ENCODE results near the gene ABLIM3. TPM values are rescaled to one million over a fixed set of nuclear protein-coding genes. Genes with fewer than 3 reads are reported as not detected.
A peak's percentile ranks its signal among the peaks of the same experiment; 100 is the strongest.

Gene ABLIM3
- total and polyA plus RNA-seq, 2 of the 8 experiments (the other 6 are each of a cell fraction or from before 2014, with no cell fraction given) = 0.36 to 0.56 TPM

DNA sequence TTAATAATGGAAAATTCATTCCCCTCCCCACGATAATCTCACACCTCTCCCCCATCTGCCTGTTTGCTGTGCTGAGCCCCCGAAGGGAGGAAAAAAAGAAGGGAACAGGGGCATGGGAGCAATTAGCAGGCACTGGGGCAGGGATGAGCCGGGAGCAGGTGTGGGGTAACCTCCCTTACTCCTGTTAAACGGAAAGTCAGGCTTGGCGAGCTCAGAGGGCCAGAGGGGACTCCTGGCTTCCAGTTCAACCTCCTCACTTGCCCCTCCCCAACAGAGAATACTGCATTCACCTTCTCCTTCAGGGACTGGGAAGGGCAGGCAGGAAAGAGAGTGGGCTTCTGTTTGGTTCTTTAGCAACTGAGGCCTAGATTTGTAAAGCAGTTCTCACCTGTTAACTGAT, 131.9 kb downstream of the ABLIM3 start:
- Histone ChIP-seq H3K36me3 (ENCODE audit: control insufficient read depth in 2 of 4, insufficient read depth in 4 of 4, low read length in 3 of 4) (no peaks in the 10 kb centered on the region), H3K27ac (ENCODE audit: low read depth, low read length) (no peak overlapping the region)
- no peak for TF ChIP-seq ZNF274 (IDR thresholded peaks at IDR 0.05; ENCODE audit: borderline replicate concordance, extremely low read depth, low read length)
- TF ChIP-seq NANOG (IDR thresholded peaks at IDR 0.05; ENCODE audit: insufficient read depth, low read depth, low read length, poor library complexity, severe bottlenecking) = no peak
- no peak for TF ChIP-seq CREB1 (IDR thresholded peaks at IDR 0.05)
- TF ChIP-seq TCF12 (IDR thresholded peaks at IDR 0.05; ENCODE audit: low read depth, low read length) = no peak
- no peak for TF ChIP-seq ASH2L (IDR thresholded peaks at IDR 0.05; ENCODE audit: low read length)
- no peak for TF ChIP-seq YY1 (IDR thresholded peaks at IDR 0.05; ENCODE audit: low read depth, low read length)
- TF ChIP-seq RFX5 (IDR thresholded peaks at IDR 0.05; ENCODE audit: borderline replicate concordance, low read depth, low read length) = no peak
- TF ChIP-seq RAD21 (IDR thresholded peaks at IDR 0.05 in 1 of 2, conservative IDR thresholded peaks at IDR 0.05 in 1 of 2; ENCODE audit: low read depth in 2 of 2, low read length in 2 of 2) = no peak
- TF ChIP-seq SP4 (IDR thresholded peaks at IDR 0.05; ENCODE audit: low read length) = no peak
- TF ChIP-seq EP300 (IDR thresholded peaks at IDR 0.05; ENCODE audit: borderline replicate concordance in 1 of 2, low read depth in 2 of 2, low read length in 2 of 2) = no peak
- TF ChIP-seq, protein P1, sequence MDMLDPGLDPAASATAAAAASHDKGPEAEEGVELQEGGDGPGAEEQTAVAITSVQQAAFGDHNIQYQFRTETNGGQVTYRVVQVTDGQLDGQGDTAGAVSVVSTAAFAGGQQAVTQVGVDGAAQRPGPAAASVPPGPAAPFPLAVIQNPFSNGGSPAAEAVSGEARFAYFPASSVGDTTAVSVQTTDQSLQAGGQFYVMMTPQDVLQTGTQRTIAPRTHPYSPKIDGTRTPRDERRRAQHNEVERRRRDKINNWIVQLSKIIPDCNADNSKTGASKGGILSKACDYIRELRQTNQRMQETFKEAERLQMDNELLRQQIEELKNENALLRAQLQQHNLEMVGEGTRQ (IDR thresholded peaks at IDR 0.05; ENCODE audit: low read length) = no peak

More for the DNA sequence above, 131.9 kb downstream of the ABLIM3 start:
- Histone ChIP-seq H3K18ac (ENCODE audit: extremely low read depth, low read length) (peak overlapping the region; percentile 19), H4K5ac (ENCODE audit: insufficient read length, low read depth, low read length) (no peak overlapping the region), H3K4ac (replicated peaks; ENCODE audit: insufficient read length, low read depth, low read length) (no peak overlapping the region), H2BK15ac (ENCODE audit: low read length) (peak overlapping the region; percentile 81; the same call in 1 of the 2 replicates), H4K91ac (replicated peaks; ENCODE audit: insufficient read length, low read length) (no peak overlapping the region), H3K23ac (ENCODE audit: insufficient read length) (no peak overlapping the region), H3K27me3 (replicated peaks in 1 of 4; ENCODE audit: control insufficient read depth in 3 of 4, extremely low read depth in 1 of 4, insufficient read depth in 3 of 4, low read length in 3 of 4) (peaks cover 8 to 31% (median 20%) of the 10 kb centered on the region in 4 experiments), H2BK12ac (ENCODE audit: low read depth, low read length) (0 out of 2 replicates have a peak overlapping the region, but pooled peaks have one; percentile 14), H2BK5ac (ENCODE audit: low read depth, low read length) (no peak overlapping the region), H2BK20ac (ENCODE audit: low read length) (0 out of 2 replicates have a peak overlapping the region, but pooled peaks have one; percentile 21), H3K4me1 (replicated peaks in 1 of 4; ENCODE audit: control insufficient read depth in 3 of 4, insufficient read depth in 4 of 4, low read length in 3 of 4) (peaks cover 7 to 8% (median 7%) of the 10 kb centered on the region in 4 experiments; a peak in 5 of 7 replicates), H3K4me2 (ENCODE audit: insufficient read depth in 1 of 2, low read depth in 2 of 2, low read length in 2 of 2) (peak overlapping the region; percentile 89 to 97; a peak in 3 of 4 replicates), H4K8ac (ENCODE audit: extremely low read depth, insufficient read depth, low read length) (no peak overlapping the region), H3K9ac (replicated peaks in 1 of 4; ENCODE audit: extremely low read depth in 1 of 4, low read depth in 3 of 4, low read length in 3 of 4) (no peak overlapping the region), H3K79me2 (ENCODE audit: control insufficient read depth in 1 of 2, insufficient read depth in 2 of 2, low read length in 2 of 2) (no peaks in the 10 kb centered on the region), H3K23me2 (ENCODE audit: low read depth, low read length) (peaks cover 8% of the 10 kb centered on the region; the same call in 1 of the 2 replicates), H2AK5ac (ENCODE audit: low read depth, low read length) (no peak overlapping the region), H3K14ac (ENCODE audit: insufficient read length) (no peak overlapping the region), H3K9me3 (ENCODE audit: insufficient read depth in 2 of 2, low read depth in 1 of 2, low read length in 1 of 2) (no peaks in the 10 kb centered on the region), H2BK120ac (replicated peaks; ENCODE audit: low read depth, low read length) (no peak overlapping the region), H3K79me1 (ENCODE audit: low read depth, low read length) (no peaks in the 10 kb centered on the region), H3K4me3 (ENCODE audit: extremely low read depth in 1 of 4, insufficient read depth in 2 of 4, low read depth in 3 of 4, low read length in 4 of 4) (peak overlapping the region in 1 of 4 experiments; percentile 79; a peak in 2 of 8 replicates), H3K56ac (replicated peaks; ENCODE audit: insufficient read length, low read depth, low read length) (no peak overlapping the region), H4K20me1 (replicated peaks in 1 of 2; ENCODE audit: control insufficient read depth in 1 of 2, insufficient read depth in 2 of 2, low read length in 2 of 2) (peaks cover 0 to 3% of the 10 kb centered on the region in 2 experiments), H2AFZ (ENCODE audit: low read length) (no peak overlapping the region)
- FAIRE-seq (no peak), DNase-seq (ENCODE audit: low read depth in 1 of 2, low spot score in 2 of 2) (no peak)
- ChIA-PET POLR2A (ENCODE audit: partially characterized antibody) (no interaction called here), CTCF (ENCODE audit: partially characterized antibody) (interaction anchor here (1.2 to 1.5 kb wide), 5 partner anchors 8 to 531 kb away, joined by 3 to 5 read pairs (median 4); no protein-coding TSS in a partner anchor)
- WGBS, 2 experiments (ENCODE audit: extremely low coverage in 1 of 2, insufficient coverage in 1 of 2, insufficient read length in 1 of 2, insufficient replicate concordance in 2 of 2, low coverage in 1 of 2, low lambda C conversion rate in 2 of 2, missing lambda C conversion rate in 1 of 2) = 57% methylated on average over 5 of the region's 5 CpGs; no CpG with 5 or more reads in 1 of the 2 experiments
